ENCODE measurements around the gene XXYLT1.
"Not testable (repeated sequence)": the region's sequence is repeated elsewhere in the genome, so short reads cannot be mapped to it uniquely, and the experiment has no call there.

Gene XXYLT1

GRCh38 chr3:195238081-195238571 lies 32.8 kb downstream of the XXYLT1 start:
- TF ChIP-seq CTCF (IDR thresholded peaks at IDR 0.05; ENCODE audit: low read depth, low read length, missing control alignments) = no peak
- DNase-seq (ENCODE audit: extremely low read depth, low read depth) = no peak
- no peak overlapping the region for H3K4me3 ChIP-seq (replicated peaks; ENCODE audit: low read depth, low read length)

GRCh38 chr3:195236801-195237570 lies 34.0 kb downstream of the XXYLT1 start:
- TF ChIP-seq CTCF (IDR thresholded peaks at IDR 0.05; ENCODE audit: low read depth, low read length, missing control alignments) = no peak
- DNase-seq (ENCODE audit: extremely low read depth, low read depth) = no peak
- no peak overlapping the region for H3K4me3 ChIP-seq (replicated peaks; ENCODE audit: low read depth, low read length)

GRCh38 chr3:195236076-195236798 lies 34.7 kb downstream of the XXYLT1 start:
- no peak for TF ChIP-seq CTCF (IDR thresholded peaks at IDR 0.05; ENCODE audit: low read depth, low read length, missing control alignments)
- no peak for DNase-seq (ENCODE audit: extremely low read depth, low read depth)
- H3K4me3 ChIP-seq (replicated peaks; ENCODE audit: low read depth, low read length) = no peak overlapping the region

- H3K4me3 ChIP-seq (replicated peaks; ENCODE audit: low read depth, low read length) = no peak overlapping the region
- no peak for TF ChIP-seq CTCF (IDR thresholded peaks at IDR 0.05; ENCODE audit: low read depth, low read length, missing control alignments)
- DNase-seq (ENCODE audit: extremely low read depth, low read depth) = no peak
Observed at GRCh38 chr3:195230244-195230643, 40.7 kb downstream of the XXYLT1 start.

GRCh38 chr3:195228886-195229285 lies 42.1 kb downstream of the XXYLT1 start:
- not testable (repeated sequence) for DNase-seq (ENCODE audit: extremely low read depth, low read depth)

GRCh38 chr3:195227871-195228270 lies 43.1 kb downstream of the XXYLT1 start:
- no peak for DNase-seq (ENCODE audit: extremely low read depth, low read depth)
- no peak for TF ChIP-seq CTCF (IDR thresholded peaks at IDR 0.05; ENCODE audit: low read depth, low read length, missing control alignments)
- H3K4me3 ChIP-seq (replicated peaks; ENCODE audit: low read depth, low read length) = no peak overlapping the region

More at GRCh38 chr3:195228886-195229285, 42.1 kb downstream of the XXYLT1 start:
- H3K4me3 ChIP-seq (replicated peaks; ENCODE audit: low read depth, low read length) = not testable (repeated sequence)

GRCh38 chr3:195226900-195227447 lies 44.0 kb downstream of the XXYLT1 start:
- TF ChIP-seq CTCF (IDR thresholded peaks at IDR 0.05; ENCODE audit: low read depth, low read length, missing control alignments) = peak; percentile 48
- no peak for DNase-seq (ENCODE audit: extremely low read depth, low read depth)
- H3K4me3 ChIP-seq (replicated peaks; ENCODE audit: low read depth, low read length) = no peak overlapping the region

All from HFF-Myc (cell line).